ENCODE measurements around the gene SLC25A23. TPM values are rescaled to one million over a fixed set of nuclear protein-coding genes. Genes with fewer than 3 reads are reported as not detected.

The SLC25A23 gene
- total and polyA plus RNA-seq, 2 of the 8 experiments (the other 6 are each of a cell fraction or from before 2014, with no cell fraction given) = 18.0 to 48.1 TPM

DNA sequence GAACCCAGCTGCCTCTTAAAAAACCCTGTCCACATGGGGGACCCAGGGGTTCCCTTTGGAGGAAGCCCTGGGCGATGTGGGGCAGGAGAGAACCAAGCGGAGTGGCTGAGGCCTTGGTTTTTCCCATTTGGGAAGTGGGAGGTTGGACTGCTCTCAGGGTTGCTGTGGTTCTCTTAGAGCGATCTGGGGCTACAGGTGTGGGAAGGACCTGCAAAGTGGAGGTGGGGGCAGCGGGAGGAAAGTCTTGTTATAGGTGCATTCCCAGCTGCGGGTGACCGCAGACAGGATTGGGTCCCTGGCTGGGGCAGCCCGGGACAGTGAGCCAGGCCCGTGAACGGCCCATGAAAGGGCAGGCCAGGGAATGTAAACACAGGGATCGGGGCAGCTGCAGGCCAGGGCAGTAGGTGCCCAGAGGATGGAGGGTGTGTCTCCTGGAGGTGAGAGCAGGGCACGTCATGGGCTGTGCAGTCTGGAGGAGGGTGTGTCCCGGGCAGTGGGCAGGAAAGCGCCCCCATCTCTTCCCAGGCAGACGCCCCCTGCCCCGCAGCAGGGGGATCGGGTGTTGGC, 814 bp downstream of the SLC25A23 start:
- Histone ChIP-seq H2BK120ac (replicated peaks; ENCODE audit: low read depth, low read length) (no peak overlapping the region), H3K27me3 (replicated peaks in 1 of 4; ENCODE audit: control insufficient read depth in 3 of 4, extremely low read depth in 1 of 4, insufficient read depth in 3 of 4, low read length in 3 of 4) (no peaks in the 10 kb centered on the region; a peak in 1 of 7 replicates), H3K23me2 (ENCODE audit: low read depth, low read length) (peaks cover 8% of the 10 kb centered on the region), H3K27ac (ENCODE audit: low read depth, low read length) (no peak overlapping the region), H2BK20ac (ENCODE audit: low read length) (no peak overlapping the region), H3K9me3 (ENCODE audit: insufficient read depth in 2 of 2, low read depth in 1 of 2, low read length in 1 of 2) (peaks cover 0 to 7% of the 10 kb centered on the region in 2 experiments; a peak in 1 of 4 replicates), H3K4me1 (replicated peaks in 1 of 4; ENCODE audit: control insufficient read depth in 3 of 4, insufficient read depth in 4 of 4, low read length in 3 of 4) (peaks cover 0 to 9% (median 0%) of the 10 kb centered on the region in 4 experiments; a peak in 5 of 7 replicates), H3K9ac (replicated peaks in 1 of 4; ENCODE audit: extremely low read depth in 1 of 4, low read depth in 3 of 4, low read length in 3 of 4) (no peak overlapping the region; a peak in 3 of 7 replicates), H3K36me3 (ENCODE audit: control insufficient read depth in 2 of 4, insufficient read depth in 4 of 4, low read length in 3 of 4) (peaks cover 5 to 15% (median 10%) of the 10 kb centered on the region in 4 experiments; a peak in 7 of 8 replicates), H3K23ac (ENCODE audit: insufficient read length) (no peak overlapping the region), H3K18ac (ENCODE audit: extremely low read depth, low read length) (no peak overlapping the region), H4K5ac (ENCODE audit: insufficient read length, low read depth, low read length) (no peak overlapping the region), H2BK12ac (ENCODE audit: low read depth, low read length) (no peak overlapping the region), H3K4me2 (ENCODE audit: insufficient read depth in 1 of 2, low read depth in 2 of 2, low read length in 2 of 2) (peak overlapping the region; percentile 63 to 99), H2BK15ac (ENCODE audit: low read length) (no peak overlapping the region), H3K4me3 (ENCODE audit: extremely low read depth in 1 of 4, insufficient read depth in 2 of 4, low read depth in 3 of 4, low read length in 4 of 4) (peak overlapping the region; percentile 60 to 78 (median 66)), H4K8ac (ENCODE audit: extremely low read depth, insufficient read depth, low read length) (no peak overlapping the region), H4K20me1 (replicated peaks in 1 of 2; ENCODE audit: control insufficient read depth in 1 of 2, insufficient read depth in 2 of 2, low read length in 2 of 2) (no peaks in the 10 kb centered on the region), H3K79me1 (ENCODE audit: low read depth, low read length) (no peaks in the 10 kb centered on the region), H2AK5ac (ENCODE audit: low read depth, low read length) (no peak overlapping the region), H3K56ac (replicated peaks; ENCODE audit: insufficient read length, low read depth, low read length) (no peak overlapping the region), H3K79me2 (ENCODE audit: control insufficient read depth in 1 of 2, insufficient read depth in 2 of 2, low read length in 2 of 2) (no peaks in the 10 kb centered on the region), H3K14ac (ENCODE audit: insufficient read length) (no peak overlapping the region), H4K91ac (replicated peaks; ENCODE audit: insufficient read length, low read length) (no peak overlapping the region), H3K4ac (replicated peaks; ENCODE audit: insufficient read length, low read depth, low read length) (no peak overlapping the region), H2AFZ (ENCODE audit: low read length) (no peak overlapping the region), H2BK5ac (ENCODE audit: low read depth, low read length) (no peak overlapping the region)
- 53% methylated on average over 16 of the region's 16 CpGs; no CpG with 5 or more reads in 1 of the 2 experiments for WGBS, 2 experiments (ENCODE audit: extremely low coverage in 1 of 2, insufficient coverage in 1 of 2, insufficient read length in 1 of 2, insufficient replicate concordance in 2 of 2, low coverage in 1 of 2, low lambda C conversion rate in 2 of 2, missing lambda C conversion rate in 1 of 2)
- ChIA-PET CTCF (ENCODE audit: partially characterized antibody) (interaction anchor here (1.0 to 1.8 kb wide), 3 partner anchors 11 to 23 kb away, joined by 3 to 5 read pairs (median 5); partner anchors contain the start of gene DENND1C), POLR2A (ENCODE audit: partially characterized antibody) (interaction anchor here (0.8 to 1.2 kb wide), 7 partner anchors 14 to 85 kb away, joined by 3 to 4 read pairs (median 3); partner anchors contain the start of gene TNFSF9)
- FAIRE-seq (no peak), DNase-seq (ENCODE audit: low read depth in 1 of 2, low spot score in 2 of 2) (no peak)
- TF ChIP-seq KDM1A (IDR thresholded peaks at IDR 0.05; ENCODE audit: borderline replicate concordance, low read length) (0 out of 2 replicates have a peak, but pooled peaks have one; percentile 20), KDM5A (IDR thresholded peaks at IDR 0.05; ENCODE audit: low read length) (no peak)
